Panc1 (cell line): Measurements from ENCODE around the gene UNKL.

Experiments used
- POLR2AphosphoS5 ChIP-seq: IDR thresholded peaks from 2 replicates; pipeline ENCODE4 v1.6.1; 2012; ENCODE audit warnings: mild to moderate bottlenecking, low read depth, low read length, moderate library complexity
- REST ChIP-seq, 2 experiments: IDR thresholded peaks; 2 replicates each; pipeline ENCODE4 v1.6.1; 2011 to 2012; ENCODE audit warnings: low read depth in 2 of 2, control low read depth in 1 of 2, low read length in 1 of 2, mild to moderate bottlenecking in 1 of 2, moderate library complexity in 1 of 2; ENCODE audit not compliant: insufficient read depth in 1 of 2
- SIN3A ChIP-seq: IDR thresholded peaks from 2 replicates; pipeline ENCODE4 v1.6.1; 2012; ENCODE audit warnings: low read depth, mild to moderate bottlenecking, low read length, moderate library complexity, borderline replicate concordance; ENCODE audit not compliant: insufficient read depth
- TCF7L2 ChIP-seq: IDR thresholded peaks from 2 replicates; pipeline ENCODE4 v1.6.1; 2011; ENCODE audit warnings: mild to moderate bottlenecking, low read depth, low read length, inconsistent platforms
- TF ChIP-seq, protein P1 (sequence below): fragments of 450-650 bp; IDR thresholded peaks from 2 replicates; pipeline ENCODE4 v1.5.1; 2017; ENCODE audit warnings: mild to moderate bottlenecking

DNA sequence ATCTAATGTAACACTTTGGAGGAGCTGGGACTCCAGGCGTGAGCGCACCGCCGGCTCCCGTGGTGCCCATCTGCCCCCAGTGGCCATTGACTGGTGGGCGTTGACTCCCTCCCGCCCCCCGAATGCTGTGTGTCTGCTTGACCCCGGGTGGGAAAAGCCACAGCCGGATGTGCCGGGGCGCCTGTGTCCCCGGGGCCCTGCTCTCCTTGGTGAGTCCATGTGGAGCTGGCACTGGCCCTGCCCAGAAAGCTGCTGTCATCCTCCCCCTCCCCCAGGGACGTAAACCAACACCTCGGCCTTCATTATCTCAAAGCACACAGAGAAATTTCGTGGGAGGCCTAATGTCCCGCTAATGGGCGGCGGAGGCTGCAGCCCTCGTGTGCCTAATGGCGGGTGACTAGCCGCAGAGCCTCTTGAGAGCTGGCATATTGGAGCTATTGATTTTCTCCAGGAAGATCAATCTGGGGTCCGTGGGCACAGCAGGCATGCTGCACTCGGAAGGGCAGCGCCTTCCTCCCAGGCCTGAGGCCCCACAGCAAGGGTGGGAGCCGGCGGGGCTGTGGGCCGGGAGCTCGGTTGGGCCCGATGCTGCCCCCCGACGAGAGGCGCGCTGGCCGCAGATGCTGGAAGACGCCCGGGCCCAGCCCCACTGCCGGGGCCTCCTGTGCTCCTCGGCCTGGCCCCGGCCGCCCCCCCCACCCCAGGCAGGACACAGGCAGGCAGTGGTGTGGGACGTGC, 12.4 kb upstream of the UNKL start:
- TF ChIP-seq TCF7L2 = no peak
- TF ChIP-seq, protein P1, sequence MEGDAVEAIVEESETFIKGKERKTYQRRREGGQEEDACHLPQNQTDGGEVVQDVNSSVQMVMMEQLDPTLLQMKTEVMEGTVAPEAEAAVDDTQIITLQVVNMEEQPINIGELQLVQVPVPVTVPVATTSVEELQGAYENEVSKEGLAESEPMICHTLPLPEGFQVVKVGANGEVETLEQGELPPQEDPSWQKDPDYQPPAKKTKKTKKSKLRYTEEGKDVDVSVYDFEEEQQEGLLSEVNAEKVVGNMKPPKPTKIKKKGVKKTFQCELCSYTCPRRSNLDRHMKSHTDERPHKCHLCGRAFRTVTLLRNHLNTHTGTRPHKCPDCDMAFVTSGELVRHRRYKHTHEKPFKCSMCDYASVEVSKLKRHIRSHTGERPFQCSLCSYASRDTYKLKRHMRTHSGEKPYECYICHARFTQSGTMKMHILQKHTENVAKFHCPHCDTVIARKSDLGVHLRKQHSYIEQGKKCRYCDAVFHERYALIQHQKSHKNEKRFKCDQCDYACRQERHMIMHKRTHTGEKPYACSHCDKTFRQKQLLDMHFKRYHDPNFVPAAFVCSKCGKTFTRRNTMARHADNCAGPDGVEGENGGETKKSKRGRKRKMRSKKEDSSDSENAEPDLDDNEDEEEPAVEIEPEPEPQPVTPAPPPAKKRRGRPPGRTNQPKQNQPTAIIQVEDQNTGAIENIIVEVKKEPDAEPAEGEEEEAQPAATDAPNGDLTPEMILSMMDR = no peak
- TF ChIP-seq POLR2AphosphoS5 = no peak
- TF ChIP-seq REST (IDR thresholded peaks at IDR 0.05; ENCODE audit: insufficient read depth in 1 of 2, low read depth in 2 of 2, low read length in 1 of 2) = no peak
- TF ChIP-seq SIN3A = no peak
